GM12878 (cell line): ENCODE data around the gene GAR1. TPM values are rescaled to one million over a fixed set of nuclear protein-coding genes. Genes with fewer than 3 reads are reported as not detected.

Experiments
- ATAC-seq: fragments of 200-7000 bp; cut with Tn5 transposase; 3 replicates; pipeline ENCODE4 v1.9.1; 2020; ENCODE audit warnings: mild to moderate bottlenecking, moderate library complexity
- BruUV-seq: library from RNA; stranded (reverse); fragments of 400-500 nt; replicated peaks from 2 replicates; lab custom pipeline; 2021; lab: Mats Ljungman, UMichigan
- CTCF ChIA-PET: fragments of 300-600 bp; sonication (Branson Sonifier 250); formaldehyde crosslinking; extraction: SDS; loops from one replicate; lab custom pipeline; 2021; ENCODE audit warnings: inconsistent platforms; lab: Yijun Ruan, JAX
- POLR2A ChIA-PET: fragments of 350-600 bp; formaldehyde crosslinking; extraction: SDS; loops from one replicate; lab custom pipeline; 2021; ENCODE audit warnings: inconsistent platforms; lab: Charles Lee
- RAD21 ChIA-PET: fragments of 300-600 bp; sonication (Branson Sonifier 250); formaldehyde crosslinking; loops from one replicate; lab custom pipeline; 2023; ENCODE audit warnings: antibody characterized with exemption; ENCODE audit not compliant: unreplicated experiment; lab: Charles Lee
- SMC1A ChIA-PET: fragments of 300-600 bp; sonication (Branson Sonifier 250); formaldehyde crosslinking; loops from one replicate; lab custom pipeline; 2023; ENCODE audit not compliant: unreplicated experiment, uncharacterized antibody; lab: Charles Lee
- DNase-seq: peaks from one replicate; pipeline ENCODE4 v3.0.0-alpha.2; 2011; ENCODE audit warnings: low read depth, low spot score
- FAIRE-seq: peaks from 3 replicates; lab custom pipeline; 2011; peaks lifted over from hg19 to GRCh38; lab: Jason Lieb, UNC
- H2AFZ ChIP-seq: 2 replicates; pipeline ENCODE4 v1.6.0; 2011; ENCODE audit warnings: low read depth, low read length, control low read depth; ENCODE audit not compliant: control insufficient read depth
- H3K27ac ChIP-seq: 2 replicates; pipeline ENCODE4 v1.5.1; 2011; ENCODE audit warnings: control low read depth; ENCODE audit not compliant: control insufficient read depth, insufficient read depth
- H3K27me3 ChIP-seq, 2 experiments: replicated peaks in 1 of 2; 2 replicates each; pipeline versions ENCODE4 v1.6.0 to v1.6.1; 2011; ENCODE audit warnings: low read length in 1 of 2; ENCODE audit not compliant: control insufficient read depth in 2 of 2, insufficient read depth in 2 of 2
- H3K36me3 ChIP-seq, 2 experiments: 2 replicates each; pipeline ENCODE4 v1.5.1; 2011; ENCODE audit warnings: low read length in 1 of 2; ENCODE audit not compliant: control insufficient read depth in 2 of 2, insufficient read depth in 2 of 2
- H3K4me1 ChIP-seq: 2 replicates; pipeline ENCODE4 v1.6.1; 2011; ENCODE audit warnings: mild to moderate bottlenecking, low read length, moderate library complexity, mixed read lengths; ENCODE audit not compliant: control insufficient read depth, insufficient read depth
- H3K4me2 ChIP-seq: 2 replicates; pipeline ENCODE4 v1.6.0; 2011; ENCODE audit warnings: control low read depth; ENCODE audit not compliant: control insufficient read depth, insufficient read depth
- H3K4me3 ChIP-seq: fragments of 200-600 bp; sonication (generic); 2 replicates; pipeline ENCODE4 v1.5.1; 2016
- H3K79me2 ChIP-seq: 2 replicates; pipeline ENCODE4 v1.6.0; 2011; ENCODE audit warnings: low read length; ENCODE audit not compliant: control insufficient read depth, insufficient read depth
- H3K9ac ChIP-seq: 2 replicates; pipeline ENCODE4 v1.8.0; 2011; ENCODE audit warnings: low read length, control low read depth, mixed read lengths; ENCODE audit not compliant: control insufficient read depth, insufficient read depth
- H3K9me3 ChIP-seq: replicated peaks from 3 replicates; pipeline ENCODE4 v1.5.1; 2011; ENCODE audit warnings: mild to moderate bottlenecking, low read length; ENCODE audit not compliant: control insufficient read depth, insufficient read depth
- H4K20me1 ChIP-seq: 2 replicates; pipeline ENCODE4 v1.6.0; 2011; ENCODE audit not compliant: control insufficient read depth, insufficient read depth
- CHD1 ChIP-seq: IDR thresholded peaks from 2 replicates; pipeline ENCODE4 v1.6.1; 2012; ENCODE audit warnings: low read depth, low read length, improper control_type of control experiment
- NBN ChIP-seq: fragments of 450-650 bp; IDR thresholded peaks from 2 replicates; pipeline ENCODE4 v1.6.1; 2016
- RFX5 ChIP-seq: IDR thresholded peaks from 2 replicates; pipeline ENCODE4 v1.6.1; 2011; ENCODE audit warnings: low read depth, low read length, improper control_type of control experiment
- TCF7 ChIP-seq: IDR thresholded peaks from 2 replicates; pipeline ENCODE4 v1.6.1; 2014; ENCODE audit warnings: antibody characterized with exemption, borderline replicate concordance
- WGBS: methylation state at CpG from one replicate; pipeline ENCODE4 v1.1.6; 2016; ENCODE audit warnings: low lambda C conversion rate; ENCODE audit not compliant: insufficient replicate concordance, insufficient coverage; ENCODE audit errors: missing lambda C conversion rate; 5-methylcytosine and 5-hydroxymethylcytosine counted together
- in situ Hi-C: fragments of 300-500 bp; cut with MboI; formaldehyde crosslinking; loops from 9 replicates; pipeline ENCODE4 v1.14.3; 2018; ENCODE audit warnings: mixed read lengths
- intact Hi-C: fragments of 100-400 bp; cut with micrococcal nuclease; formaldehyde crosslinking; loops from one replicate; pipeline ENCODE4 v1.14.2; 2022; ENCODE audit not compliant: unreplicated experiment
- polyA plus RNA-seq, 11 experiments: library from polyadenylated mRNA; depleted of rRNA in 4 of 11; unstranded in 6 of 11; stranded (reverse) in 5 of 11; fragments of >200 nt; fragmentation: Nextera tagmentation in 4 of 11; fragmentation: Illumina TruSeq in 1 of 11; extraction: Ambion mirVana in 4 of 11; extraction: Trizol in 1 of 11; gene quantifications; 1 replicate in 1 of 11; 2 replicates in 10 of 11; pipeline versions ENCODE4 v1.2.1 to v1.2.3, GENCODE V29; 2011 to 2016; ENCODE audit warnings: inconsistent platforms in 2 of 11, missing spikeins in 2 of 11, low read depth in 1 of 11
- total RNA-seq, 4 experiments: library from RNA; depleted of rRNA in 3 of 4; stranded (reverse); fragments of >200 nt in 3 of 4; fragmentation: Illumina TruSeq in 1 of 4; extraction: Trizol in 1 of 4; gene quantifications; 2 replicates each; pipeline versions ENCODE4 v1.2.1 to v1.2.3, GENCODE V29; 2013 to 2021
- TF ChIP-seq, protein P1 (sequence below): fragments of 450-650 bp; formaldehyde crosslinking; IDR thresholded peaks from 2 replicates; pipeline ENCODE4 v1.4.0; 2020; ENCODE audit warnings: mild to moderate bottlenecking, moderate library complexity
- TF ChIP-seq, protein P2 (sequence below): fragments of 450-650 bp; IDR thresholded peaks from 2 replicates; pipeline ENCODE4 v1.6.1; 2016; ENCODE audit warnings: mild to moderate bottlenecking
- TF ChIP-seq, protein P3 (sequence below): fragments of 450-650 bp; IDR thresholded peaks from 2 replicates; pipeline ENCODE4 v1.6.1; 2017; ENCODE audit warnings: low read depth, mild to moderate bottlenecking, moderate library complexity
- TF ChIP-seq, protein P4 (sequence below): IDR thresholded peaks from 2 replicates; pipeline ENCODE4 v1.6.1; 2012; ENCODE audit warnings: improper control_type of control experiment, low read depth, low read length; ENCODE audit not compliant: insufficient replicate concordance

GAR1 gene
- total and polyA plus RNA-seq, 10 of the 15 experiments (the other 5 are each of a cell fraction or from before 2014, with no cell fraction given): 11.7 to 76.3 (median 29.8) TPM

DNA sequence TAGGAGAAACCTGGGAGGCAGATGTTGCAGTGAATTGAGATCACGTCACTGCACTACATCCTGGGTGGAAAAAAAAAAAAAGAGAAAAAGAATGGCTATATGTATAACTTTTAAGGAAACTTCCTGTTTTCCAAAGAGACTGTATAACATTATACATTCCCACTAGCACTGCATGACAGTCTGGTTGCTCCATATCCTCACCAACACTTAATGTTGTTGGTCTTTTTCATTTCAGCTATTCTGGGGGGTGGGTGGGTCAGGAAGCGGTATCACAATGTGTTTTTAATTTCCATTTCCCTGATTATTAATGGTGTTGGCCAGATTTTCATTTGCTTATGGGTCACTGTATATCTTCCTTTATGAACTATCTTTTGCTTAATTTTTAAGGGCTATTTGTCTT lies 45.7 kb downstream of the GAR1 start:
- intact Hi-C loops: no loop called here
- Histone ChIP-seq H3K4me3 (no peak overlapping the region), H3K4me2 (no peak overlapping the region), H3K36me3 (no peaks in the 10 kb centered on the region), H3K27ac (no peak overlapping the region), H3K9ac (no peak overlapping the region), H4K20me1 (no peaks in the 10 kb centered on the region), H2AFZ (no peak overlapping the region), H3K27me3 (no peaks in the 10 kb centered on the region), H3K9me3 (no peaks in the 10 kb centered on the region; the same call in 2 of the 3 replicates), H3K4me1 (no peaks in the 10 kb centered on the region), H3K79me2 (no peaks in the 10 kb centered on the region)
- BruUV-seq: no TSS peak
- 20% methylated on average over 2 of the region's 2 CpGs for WGBS
- ChIA-PET RAD21 (interaction anchor here (0.6 kb wide), 1 partner anchor 480 kb away, joined by 3 read pairs; no protein-coding TSS in a partner anchor), POLR2A (no interaction called here), CTCF (interaction anchor here (0.7 to 1.5 kb wide), 2 partner anchors 454 to 1737 kb away, joined by 3 read pairs; no protein-coding TSS in a partner anchor), SMC1A (no interaction called here)
- TF ChIP-seq, protein P1, sequence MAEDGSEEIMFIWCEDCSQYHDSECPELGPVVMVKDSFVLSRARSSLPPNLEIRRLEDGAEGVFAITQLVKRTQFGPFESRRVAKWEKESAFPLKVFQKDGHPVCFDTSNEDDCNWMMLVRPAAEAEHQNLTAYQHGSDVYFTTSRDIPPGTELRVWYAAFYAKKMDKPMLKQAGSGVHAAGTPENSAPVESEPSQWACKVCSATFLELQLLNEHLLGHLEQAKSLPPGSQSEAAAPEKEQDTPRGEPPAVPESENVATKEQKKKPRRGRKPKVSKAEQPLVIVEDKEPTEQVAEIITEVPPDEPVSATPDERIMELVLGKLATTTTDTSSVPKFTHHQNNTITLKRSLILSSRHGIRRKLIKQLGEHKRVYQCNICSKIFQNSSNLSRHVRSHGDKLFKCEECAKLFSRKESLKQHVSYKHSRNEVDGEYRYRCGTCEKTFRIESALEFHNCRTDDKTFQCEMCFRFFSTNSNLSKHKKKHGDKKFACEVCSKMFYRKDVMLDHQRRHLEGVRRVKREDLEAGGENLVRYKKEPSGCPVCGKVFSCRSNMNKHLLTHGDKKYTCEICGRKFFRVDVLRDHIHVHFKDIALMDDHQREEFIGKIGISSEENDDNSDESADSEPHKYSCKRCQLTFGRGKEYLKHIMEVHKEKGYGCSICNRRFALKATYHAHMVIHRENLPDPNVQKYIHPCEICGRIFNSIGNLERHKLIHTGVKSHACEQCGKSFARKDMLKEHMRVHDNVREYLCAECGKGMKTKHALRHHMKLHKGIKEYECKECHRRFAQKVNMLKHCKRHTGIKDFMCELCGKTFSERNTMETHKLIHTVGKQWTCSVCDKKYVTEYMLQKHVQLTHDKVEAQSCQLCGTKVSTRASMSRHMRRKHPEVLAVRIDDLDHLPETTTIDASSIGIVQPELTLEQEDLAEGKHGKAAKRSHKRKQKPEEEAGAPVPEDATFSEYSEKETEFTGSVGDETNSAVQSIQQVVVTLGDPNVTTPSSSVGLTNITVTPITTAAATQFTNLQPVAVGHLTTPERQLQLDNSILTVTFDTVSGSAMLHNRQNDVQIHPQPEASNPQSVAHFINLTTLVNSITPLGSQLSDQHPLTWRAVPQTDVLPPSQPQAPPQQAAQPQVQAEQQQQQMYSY: no peak
- TF ChIP-seq, protein P2, sequence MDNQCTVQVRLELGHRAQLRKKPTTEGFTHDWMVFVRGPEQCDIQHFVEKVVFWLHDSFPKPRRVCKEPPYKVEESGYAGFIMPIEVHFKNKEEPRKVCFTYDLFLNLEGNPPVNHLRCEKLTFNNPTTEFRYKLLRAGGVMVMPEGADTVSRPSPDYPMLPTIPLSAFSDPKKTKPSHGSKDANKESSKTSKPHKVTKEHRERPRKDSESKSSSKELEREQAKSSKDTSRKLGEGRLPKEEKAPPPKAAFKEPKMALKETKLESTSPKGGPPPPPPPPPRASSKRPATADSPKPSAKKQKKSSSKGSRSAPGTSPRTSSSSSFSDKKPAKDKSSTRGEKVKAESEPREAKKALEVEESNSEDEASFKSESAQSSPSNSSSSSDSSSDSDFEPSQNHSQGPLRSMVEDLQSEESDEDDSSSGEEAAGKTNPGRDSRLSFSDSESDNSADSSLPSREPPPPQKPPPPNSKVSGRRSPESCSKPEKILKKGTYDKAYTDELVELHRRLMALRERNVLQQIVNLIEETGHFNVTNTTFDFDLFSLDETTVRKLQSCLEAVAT: no peak
- TF ChIP-seq, protein P3, sequence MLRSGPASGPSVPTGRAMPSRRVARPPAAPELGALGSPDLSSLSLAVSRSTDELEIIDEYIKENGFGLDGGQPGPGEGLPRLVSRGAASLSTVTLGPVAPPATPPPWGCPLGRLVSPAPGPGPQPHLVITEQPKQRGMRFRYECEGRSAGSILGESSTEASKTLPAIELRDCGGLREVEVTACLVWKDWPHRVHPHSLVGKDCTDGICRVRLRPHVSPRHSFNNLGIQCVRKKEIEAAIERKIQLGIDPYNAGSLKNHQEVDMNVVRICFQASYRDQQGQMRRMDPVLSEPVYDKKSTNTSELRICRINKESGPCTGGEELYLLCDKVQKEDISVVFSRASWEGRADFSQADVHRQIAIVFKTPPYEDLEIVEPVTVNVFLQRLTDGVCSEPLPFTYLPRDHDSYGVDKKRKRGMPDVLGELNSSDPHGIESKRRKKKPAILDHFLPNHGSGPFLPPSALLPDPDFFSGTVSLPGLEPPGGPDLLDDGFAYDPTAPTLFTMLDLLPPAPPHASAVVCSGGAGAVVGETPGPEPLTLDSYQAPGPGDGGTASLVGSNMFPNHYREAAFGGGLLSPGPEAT: no peak
- TF ChIP-seq TCF7 (no peak), CHD1 (no peak), RFX5 (no peak), NBN (no peak)
- TF ChIP-seq, protein P4, sequence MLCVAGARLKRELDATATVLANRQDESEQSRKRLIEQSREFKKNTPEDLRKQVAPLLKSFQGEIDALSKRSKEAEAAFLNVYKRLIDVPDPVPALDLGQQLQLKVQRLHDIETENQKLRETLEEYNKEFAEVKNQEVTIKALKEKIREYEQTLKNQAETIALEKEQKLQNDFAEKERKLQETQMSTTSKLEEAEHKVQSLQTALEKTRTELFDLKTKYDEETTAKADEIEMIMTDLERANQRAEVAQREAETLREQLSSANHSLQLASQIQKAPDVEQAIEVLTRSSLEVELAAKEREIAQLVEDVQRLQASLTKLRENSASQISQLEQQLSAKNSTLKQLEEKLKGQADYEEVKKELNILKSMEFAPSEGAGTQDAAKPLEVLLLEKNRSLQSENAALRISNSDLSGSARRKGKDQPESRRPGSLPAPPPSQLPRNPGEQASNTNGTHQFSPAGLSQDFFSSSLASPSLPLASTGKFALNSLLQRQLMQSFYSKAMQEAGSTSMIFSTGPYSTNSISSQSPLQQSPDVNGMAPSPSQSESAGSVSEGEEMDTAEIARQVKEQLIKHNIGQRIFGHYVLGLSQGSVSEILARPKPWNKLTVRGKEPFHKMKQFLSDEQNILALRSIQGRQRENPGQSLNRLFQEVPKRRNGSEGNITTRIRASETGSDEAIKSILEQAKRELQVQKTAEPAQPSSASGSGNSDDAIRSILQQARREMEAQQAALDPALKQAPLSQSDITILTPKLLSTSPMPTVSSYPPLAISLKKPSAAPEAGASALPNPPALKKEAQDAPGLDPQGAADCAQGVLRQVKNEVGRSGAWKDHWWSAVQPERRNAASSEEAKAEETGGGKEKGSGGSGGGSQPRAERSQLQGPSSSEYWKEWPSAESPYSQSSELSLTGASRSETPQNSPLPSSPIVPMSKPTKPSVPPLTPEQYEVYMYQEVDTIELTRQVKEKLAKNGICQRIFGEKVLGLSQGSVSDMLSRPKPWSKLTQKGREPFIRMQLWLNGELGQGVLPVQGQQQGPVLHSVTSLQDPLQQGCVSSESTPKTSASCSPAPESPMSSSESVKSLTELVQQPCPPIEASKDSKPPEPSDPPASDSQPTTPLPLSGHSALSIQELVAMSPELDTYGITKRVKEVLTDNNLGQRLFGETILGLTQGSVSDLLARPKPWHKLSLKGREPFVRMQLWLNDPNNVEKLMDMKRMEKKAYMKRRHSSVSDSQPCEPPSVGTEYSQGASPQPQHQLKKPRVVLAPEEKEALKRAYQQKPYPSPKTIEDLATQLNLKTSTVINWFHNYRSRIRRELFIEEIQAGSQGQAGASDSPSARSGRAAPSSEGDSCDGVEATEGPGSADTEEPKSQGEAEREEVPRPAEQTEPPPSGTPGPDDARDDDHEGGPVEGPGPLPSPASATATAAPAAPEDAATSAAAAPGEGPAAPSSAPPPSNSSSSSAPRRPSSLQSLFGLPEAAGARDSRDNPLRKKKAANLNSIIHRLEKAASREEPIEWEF: no peak
- DNase-seq: no peak
- no peak for FAIRE-seq
- in situ Hi-C loops: no loop called here
- ATAC-seq: no peak
